HepG2 (cell line): ENCODE data around the gene ABCA3.

Source experiments
- CBX5 ChIP-seq: sonication (generic); formaldehyde crosslinking; IDR thresholded peaks from 2 replicates; pipeline ENCODE4 v1.4.0; 2020; ENCODE audit warnings: missing genetic modification reagents, borderline replicate concordance
- CHCHD3 ChIP-seq: sonication (generic); formaldehyde crosslinking; IDR thresholded peaks from 2 replicates; pipeline ENCODE4 v1.8.0; 2022; ENCODE audit warnings: mild to moderate bottlenecking, missing genetic modification reagents, moderate library complexity
- ZBTB20 ChIP-seq: sonication (generic); formaldehyde crosslinking; IDR thresholded peaks from 2 replicates; pipeline ENCODE4 v1.8.1; 2023; ENCODE audit warnings: missing genetic modification reagents, low read depth, mild to moderate bottlenecking, borderline replicate concordance
- ZBTB8A ChIP-seq: sonication (generic); formaldehyde crosslinking; IDR thresholded peaks from 2 replicates; pipeline ENCODE4 v1.4.0; 2020; ENCODE audit warnings: mild to moderate bottlenecking, low read depth, missing genetic modification reagents, borderline replicate concordance
- TF ChIP-seq, protein P1 (sequence below): sonication (generic); formaldehyde crosslinking; IDR thresholded peaks from 2 replicates; pipeline ENCODE4 v1.8.0; 2022; ENCODE audit warnings: mild to moderate bottlenecking, missing genetic modification reagents; ENCODE audit not compliant: insufficient replicate concordance

DNA sequence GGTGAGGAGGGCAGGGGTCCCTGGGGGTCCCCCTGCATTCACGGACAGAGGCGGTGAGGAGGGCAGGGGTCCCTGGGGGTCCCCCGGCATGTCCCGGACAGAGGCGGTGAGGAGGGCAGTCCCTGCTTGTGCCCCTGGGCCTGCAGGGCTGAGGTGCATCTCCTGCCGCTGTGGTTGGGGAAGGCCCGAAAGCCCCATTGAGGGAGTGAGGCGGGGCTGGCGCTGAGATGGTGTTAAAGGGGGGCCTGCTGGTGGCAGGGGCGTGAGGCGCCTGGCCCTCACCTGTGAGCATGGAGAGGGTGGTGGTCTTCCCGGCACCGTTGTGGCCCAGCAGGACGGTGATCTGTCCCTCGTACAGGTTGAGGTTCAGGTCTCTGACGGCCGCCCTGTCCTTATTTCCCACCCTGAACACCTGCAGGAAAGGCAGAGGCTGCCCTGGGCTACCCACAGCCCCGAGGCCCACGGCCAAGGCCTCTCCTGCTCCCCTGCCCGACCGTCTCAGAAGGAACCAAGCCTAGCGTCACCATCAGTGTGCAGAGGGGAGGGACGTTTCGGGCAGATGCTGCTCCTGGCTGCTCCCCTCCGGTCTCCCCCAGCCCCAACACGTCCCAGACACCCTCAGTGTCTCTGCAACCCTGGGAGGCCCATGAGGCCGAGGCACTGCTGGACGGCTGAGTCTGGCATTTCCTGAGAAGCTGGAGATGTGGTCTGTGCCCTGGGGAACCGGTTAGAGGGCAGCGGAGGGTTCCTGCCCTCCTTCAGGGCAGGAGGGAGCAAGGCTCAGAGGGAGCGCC lies 41.2 kb downstream of the ABCA3 start:
- TF ChIP-seq CHCHD3 (CRISPR knock-in tag) (no peak), ZBTB8A (CRISPR knock-in tag) (no peak), CBX5 (no peak), ZBTB20 (CRISPR knock-in tag) (no peak)
- TF ChIP-seq, protein P1, sequence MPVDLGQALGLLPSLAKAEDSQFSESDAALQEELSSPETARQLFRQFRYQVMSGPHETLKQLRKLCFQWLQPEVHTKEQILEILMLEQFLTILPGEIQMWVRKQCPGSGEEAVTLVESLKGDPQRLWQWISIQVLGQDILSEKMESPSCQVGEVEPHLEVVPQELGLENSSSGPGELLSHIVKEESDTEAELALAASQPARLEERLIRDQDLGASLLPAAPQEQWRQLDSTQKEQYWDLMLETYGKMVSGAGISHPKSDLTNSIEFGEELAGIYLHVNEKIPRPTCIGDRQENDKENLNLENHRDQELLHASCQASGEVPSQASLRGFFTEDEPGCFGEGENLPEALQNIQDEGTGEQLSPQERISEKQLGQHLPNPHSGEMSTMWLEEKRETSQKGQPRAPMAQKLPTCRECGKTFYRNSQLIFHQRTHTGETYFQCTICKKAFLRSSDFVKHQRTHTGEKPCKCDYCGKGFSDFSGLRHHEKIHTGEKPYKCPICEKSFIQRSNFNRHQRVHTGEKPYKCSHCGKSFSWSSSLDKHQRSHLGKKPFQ (CRISPR knock-in tag): no peak
